PFSK-1 (cell line): Measurements from ENCODE around the gene SLC41A3.

ENCODE experiments used
- REST ChIP-seq, 2 experiments: IDR thresholded peaks; 2 replicates each; pipeline versions ENCODE4 v1.6.1 to v1.8.0; 2011 to 2012; ENCODE audit warnings: low read depth in 2 of 2, low read length in 2 of 2, control low read depth in 1 of 2, inconsistent platforms in 1 of 2, mild to moderate bottlenecking in 1 of 2, moderate library complexity in 1 of 2; ENCODE audit not compliant: insufficient read depth in 1 of 2
- TAF1 ChIP-seq: IDR thresholded peaks from 2 replicates; pipeline ENCODE4 v1.6.1; 2012; ENCODE audit warnings: low read length, control low read depth, borderline replicate concordance; ENCODE audit not compliant: insufficient read depth

DNA sequence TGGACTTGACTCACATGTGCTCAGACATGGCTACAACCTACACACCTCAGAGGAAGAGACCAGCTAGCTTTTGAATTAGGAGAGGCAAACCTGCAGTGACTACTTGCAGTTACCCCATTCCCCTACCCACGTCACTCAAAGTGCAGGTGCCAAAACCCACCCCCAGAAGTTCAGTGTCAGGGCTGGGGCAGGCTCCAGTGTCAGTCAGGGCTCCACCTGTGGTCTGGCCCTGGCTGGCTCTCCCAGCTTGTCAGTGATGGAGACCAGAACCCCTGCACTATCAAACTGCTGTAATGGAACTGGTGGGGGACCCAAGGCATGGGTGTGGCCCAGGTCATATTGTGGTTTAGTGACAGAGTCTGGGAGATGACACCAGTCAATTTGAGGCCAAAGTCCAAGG, 32.6 kb upstream of the SLC41A3 start:
- TF ChIP-seq TAF1, result no peak
- TF ChIP-seq REST (IDR thresholded peaks at IDR 0.05; ENCODE audit: insufficient read depth in 1 of 2, low read depth in 2 of 2, low read length in 2 of 2), result no peak
